Measurements from ENCODE around the gene SERINC3.
"Not testable (repeated sequence)": the region's sequence is repeated elsewhere in the genome, so short reads cannot be mapped to it uniquely, and the experiment has no call there.

Gene SERINC3

DNA sequence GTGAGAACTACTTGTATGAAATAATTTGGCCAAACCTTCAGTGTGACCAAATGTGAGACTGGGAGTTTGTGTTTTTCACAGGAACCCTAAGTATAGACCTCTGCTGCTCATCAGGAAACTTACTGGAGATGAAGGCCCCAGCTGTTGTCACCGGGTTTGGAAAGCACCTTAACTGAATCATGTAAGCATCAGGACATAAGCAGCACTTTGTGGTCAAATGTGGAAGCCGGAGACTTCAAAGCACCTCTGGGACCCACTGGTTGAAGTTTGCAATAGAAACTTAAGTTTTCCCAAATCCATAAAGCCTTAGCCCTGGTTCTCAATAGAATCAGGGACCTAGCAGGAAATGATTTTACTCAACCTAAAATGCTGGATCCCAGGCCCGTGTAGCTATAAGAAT lies 31.9 kb downstream of the SERINC3 start:
- no peak for DNase-seq

DNA sequence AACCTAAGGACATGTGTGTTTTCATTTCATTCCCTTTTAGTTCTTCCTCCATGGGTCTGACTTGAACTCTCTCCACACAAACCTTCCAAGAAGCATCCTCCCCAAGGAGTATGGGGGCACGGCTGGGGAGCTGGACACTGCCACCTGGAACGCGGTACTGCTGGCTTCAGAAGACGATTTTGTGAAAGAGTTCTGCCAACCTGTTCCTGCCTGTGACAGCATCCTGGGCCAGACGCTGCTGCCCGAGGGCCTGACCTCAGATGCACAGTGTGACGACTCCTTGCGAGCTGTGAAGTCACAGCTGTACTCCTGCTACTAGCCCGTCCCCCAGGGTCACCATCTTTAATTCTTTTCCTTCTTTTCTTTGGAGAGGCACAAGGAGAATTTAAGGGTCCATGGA lies 32.6 kb downstream of the SERINC3 start:
- DNase-seq, result no peak

DNA sequence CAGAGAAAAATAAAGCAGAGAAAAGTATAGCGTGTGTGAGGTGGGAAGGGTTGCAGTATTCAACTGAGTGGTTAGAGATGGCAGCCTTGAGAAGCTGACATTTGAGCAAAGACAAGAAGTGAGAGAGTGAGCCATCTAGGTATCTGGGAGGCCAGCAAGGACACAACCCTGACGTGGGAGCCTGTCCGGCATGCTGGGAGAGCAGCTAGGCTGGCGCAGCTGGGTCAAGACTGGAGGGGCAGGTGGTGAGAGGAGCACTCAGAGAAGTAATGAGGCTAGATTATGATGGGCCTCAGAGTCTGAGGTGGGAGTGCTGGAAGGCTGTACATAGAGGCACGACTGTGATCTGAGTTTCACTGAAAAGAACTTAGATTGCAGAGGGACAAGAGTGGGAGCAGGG lies 33.3 kb downstream of the SERINC3 start:
- DNase-seq, result no peak

DNA sequence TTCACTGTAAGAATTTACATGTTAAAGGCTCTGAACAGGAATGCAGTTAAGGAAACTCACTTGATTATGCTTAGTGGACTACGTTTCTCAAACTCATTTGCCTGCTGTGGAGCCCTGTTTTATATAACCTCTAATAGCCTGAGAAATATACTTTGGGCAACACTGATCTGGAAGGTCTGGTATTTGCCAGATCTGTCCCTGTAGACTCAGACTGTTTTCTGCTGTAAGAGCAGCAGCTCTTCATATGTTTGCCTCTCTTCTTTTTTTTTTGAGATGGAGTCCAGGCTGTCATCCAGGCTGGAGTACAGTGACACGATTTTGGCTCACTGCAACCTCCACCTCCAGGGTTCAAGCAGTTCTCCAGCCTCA lies 36.1 kb downstream of the SERINC3 start:
- no peak for DNase-seq

DNA sequence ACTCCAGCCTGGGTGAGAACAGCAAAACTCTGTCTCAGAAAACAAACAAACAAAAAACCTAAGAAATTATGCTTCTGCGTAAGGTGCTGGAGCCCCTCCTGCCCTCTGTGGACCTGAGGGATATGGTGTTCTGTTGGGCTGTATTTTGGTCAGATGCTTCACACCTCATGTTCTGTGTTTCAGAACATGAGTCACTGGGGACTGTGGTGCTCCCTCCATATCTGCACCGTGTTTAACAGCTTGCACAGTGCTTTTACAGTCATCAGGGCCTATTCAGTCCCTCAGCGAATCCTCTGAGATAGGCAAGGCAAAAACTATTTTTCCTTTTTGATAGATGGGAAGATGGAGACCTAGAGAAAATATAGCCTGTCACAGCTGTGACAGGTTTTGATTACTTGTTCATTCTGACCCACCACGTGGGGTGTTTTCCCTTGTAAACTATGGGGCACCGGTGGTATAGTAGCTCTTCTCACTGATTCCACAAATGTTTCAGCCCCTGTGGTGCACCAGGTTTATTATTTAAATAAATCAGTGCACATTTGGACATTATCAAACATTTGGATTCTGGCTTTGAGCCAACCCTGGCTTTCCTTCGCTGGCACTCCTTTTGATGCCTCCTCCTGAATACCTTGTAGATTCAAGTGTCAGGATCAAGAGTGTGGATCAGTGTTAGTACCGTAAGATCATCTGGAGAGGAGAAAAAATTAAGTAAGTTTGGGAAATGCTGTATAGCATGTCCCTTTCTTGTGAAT lies 36.6 kb downstream of the SERINC3 start:
- DNase-seq, result no peak

DNA sequence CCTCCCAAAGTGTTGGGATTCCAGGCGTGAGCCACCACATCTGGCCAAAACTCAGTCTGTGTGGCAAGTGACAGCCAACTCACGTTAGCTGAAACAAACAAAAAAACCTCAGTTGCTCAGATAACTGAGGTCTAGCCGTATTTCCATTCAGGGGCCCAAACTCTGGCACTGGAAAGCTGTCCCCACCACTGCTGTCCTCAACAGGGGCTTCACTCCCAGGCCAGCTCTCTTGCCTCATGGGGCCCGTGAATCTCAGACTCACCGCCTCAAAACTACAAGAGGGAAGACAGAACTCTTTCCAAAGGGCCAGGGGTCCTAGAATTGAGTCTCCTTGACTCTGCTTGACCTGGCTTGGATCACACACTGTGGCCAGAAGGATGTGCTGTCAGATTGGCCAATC lies 38.8 kb downstream of the SERINC3 start:
- no peak for DNase-seq

DNA sequence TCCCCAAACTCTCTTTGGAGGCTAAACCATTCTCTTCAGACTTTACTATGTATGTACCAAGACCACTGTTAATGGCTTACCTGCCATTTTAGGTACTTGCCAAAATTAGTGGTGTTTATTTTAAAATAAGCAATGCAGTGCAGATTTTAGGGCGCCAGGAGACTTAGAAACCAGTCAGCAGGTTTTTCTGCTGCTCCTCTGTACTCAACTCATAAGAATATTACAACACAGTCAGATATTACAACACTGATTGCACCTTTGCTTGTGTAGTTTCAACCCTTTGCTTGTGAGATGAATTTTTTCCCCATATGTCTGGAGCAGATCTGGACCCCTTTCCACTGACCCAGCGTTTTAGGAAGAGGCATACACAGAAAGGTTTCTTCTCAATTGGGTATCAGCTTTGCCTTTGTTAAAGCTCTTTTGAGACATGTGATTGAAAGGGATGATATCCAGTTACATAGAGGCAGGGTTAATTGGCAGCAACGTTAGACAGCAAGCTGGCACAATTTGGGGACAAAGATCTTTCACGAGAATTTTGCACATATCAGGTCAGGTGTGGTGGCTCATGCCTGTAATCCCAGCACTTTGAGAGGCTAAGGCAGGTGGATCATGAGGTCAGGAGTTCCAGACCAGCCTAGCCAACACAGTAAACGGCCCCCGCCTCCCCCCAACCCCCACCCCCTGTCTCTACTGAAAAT lies 40.0 kb downstream of the SERINC3 start:
- no peak for DNase-seq

DNA sequence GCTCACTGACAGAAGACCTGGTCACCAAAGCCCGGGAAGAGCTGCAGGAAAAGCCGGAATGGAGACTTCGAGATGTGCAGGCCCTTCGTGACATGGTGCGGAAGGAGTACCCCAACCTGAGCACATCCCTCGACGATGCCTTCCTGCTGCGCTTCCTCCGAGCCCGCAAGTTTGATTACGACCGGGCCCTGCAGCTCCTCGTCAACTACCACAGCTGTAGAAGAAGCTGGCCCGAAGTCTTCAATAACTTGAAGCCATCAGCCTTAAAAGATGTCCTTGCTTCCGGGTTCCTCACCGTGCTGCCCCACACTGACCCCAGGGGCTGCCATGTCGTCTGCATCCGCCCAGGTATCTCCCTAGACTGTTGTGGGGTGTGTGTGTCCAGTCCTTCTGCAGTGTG lies 41.8 kb downstream of the SERINC3 start:
- no peak for DNase-seq

DNA sequence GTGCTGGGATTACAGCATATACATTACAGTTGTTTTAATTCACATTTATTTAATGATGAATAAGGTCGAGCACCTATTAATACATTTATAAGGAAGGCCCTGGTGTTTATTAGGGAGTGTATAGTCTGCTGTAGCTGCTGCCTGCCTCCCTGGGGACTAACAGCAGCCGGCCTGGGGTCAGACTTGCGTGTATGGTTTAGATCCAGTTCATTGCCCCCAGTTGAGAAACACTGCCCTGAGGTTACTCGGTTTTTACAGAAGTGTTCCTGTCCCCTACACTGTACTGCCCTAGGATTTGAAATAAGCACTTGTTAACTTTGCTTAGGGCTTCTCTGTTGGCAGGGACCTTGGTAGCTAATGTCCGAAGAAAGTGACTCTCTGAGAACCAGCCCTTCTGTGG lies 42.2 kb downstream of the SERINC3 start:
- DNase-seq, result no peak

DNA sequence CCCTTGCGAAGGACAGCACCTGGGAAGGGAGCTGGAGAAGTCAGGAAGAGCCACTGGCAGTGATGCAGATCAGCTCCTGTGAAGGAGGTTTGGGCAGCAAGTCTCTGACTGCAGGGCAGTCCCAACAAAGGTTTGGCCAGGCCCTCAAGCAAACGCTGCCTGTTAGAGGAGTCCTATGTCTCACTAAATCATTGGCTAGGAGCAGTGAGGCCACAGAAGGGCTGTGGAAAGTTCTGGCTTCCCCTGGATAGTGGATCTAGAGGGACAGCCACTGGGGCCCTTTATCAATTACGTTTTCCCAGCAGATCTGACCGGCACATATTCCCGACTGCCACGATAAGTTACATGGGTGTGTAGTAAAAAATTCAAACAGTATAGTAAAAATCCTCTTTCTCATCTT lies 43.7 kb downstream of the SERINC3 start:
- DNase-seq, result no peak

DNA sequence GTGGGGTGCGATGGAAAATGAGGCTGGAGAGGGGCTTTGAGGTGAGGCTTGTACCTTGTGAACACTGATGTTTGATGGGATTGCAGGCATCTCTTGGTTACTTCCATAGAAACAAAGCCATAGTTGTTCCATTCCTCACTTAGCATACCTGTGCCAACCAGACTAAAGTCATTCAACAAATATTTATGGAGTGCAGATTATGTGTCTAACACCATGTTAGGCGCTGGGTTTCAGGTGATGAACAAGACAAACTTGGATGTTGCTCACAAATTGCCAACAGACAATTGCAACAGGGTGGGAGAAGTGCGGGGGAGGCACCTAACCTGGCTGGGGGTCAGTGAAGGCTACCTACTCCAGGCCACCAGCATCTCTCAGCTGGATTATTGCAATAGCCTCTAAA lies 44.7 kb downstream of the SERINC3 start:
- DNase-seq, result no peak

DNA sequence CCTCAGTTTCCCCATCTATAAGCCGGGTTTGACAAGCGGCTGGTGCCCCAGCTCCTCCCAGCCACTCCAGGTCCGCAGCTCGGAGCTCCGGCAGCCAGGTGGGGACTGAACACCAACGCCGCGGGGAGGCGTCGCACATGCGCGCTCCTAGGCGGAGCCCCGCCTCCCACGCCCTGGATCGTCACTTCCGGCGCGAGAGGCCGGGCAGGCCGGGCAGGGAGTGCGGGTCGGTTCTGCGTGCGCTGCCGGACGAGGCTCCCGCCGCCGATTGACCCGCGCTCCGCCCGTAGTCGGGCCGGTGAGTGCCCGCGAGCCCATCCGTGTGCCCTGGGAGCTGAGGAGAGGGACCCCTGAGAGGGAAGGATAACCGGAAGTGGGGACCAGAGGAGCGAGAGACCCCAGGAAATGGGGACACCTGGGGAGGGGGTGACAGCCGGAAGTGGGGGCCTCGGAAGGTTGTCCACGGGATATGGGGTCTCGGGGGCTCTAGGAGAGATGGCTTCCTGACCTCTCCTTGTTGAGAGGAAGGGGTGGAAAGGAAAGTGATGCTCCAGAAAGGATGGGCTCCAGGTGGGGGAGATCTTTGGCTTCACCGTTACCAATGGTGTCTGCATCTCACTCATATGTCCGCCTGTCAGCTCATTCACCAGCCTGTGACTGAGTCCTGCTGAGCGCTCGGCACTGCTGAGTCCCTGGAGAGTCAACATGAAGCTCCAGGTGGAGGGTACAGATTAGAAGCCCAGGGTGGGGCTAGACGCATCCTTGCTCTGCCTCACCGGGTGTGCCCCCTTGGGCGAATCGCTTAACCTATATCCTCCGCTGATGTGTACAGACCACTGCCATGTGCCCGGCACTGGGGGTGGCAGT lies 45.9 kb downstream of the SERINC3 start, which contains the start of gene TTPAL:
TSS of gene TTPAL (plus strand) at position 181 of the 867 bp plus-strand sequence. CDS start 4,126 bp downstream, outside the sequence.
- DNase-seq, result peak; percentile 90

DNA sequence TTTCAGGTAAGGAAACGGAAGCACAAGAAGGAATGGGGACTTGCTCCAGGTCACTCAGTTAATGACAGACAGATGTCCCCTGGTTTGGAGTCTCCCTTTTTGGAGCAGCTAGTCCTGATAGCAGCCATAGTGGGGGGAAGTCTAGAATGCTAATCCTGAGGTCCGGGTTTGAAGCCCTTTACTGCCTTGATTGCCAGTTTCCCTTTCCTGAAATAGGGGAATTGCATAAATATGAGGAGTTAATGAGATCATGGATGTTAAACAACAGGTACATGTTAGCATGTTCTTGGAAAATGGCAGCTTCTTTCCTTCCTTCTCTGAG lies 46.5 kb downstream of the SERINC3 start:
- no peak for DNase-seq

DNA sequence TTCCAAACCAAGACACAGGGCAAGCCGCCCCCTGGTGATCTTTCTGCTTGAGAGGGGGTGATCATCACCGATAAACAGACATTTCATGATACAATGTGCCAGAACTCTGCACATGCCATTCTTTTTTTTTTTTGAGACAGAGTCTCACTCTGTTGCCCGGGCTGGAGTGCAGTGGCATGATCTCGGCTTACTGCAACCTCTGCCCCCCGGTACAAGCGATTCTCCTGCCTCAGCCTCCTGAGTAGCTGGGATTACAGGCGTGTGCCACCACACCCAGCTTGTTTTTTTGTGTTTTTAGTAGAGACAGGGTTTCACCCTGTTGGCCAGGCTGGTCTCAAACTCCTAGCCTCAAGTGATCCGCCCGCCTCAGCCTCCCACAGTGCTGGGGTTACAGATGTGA lies 49.6 kb downstream of the SERINC3 start:
- not testable (repeated sequence) for DNase-seq

DNA sequence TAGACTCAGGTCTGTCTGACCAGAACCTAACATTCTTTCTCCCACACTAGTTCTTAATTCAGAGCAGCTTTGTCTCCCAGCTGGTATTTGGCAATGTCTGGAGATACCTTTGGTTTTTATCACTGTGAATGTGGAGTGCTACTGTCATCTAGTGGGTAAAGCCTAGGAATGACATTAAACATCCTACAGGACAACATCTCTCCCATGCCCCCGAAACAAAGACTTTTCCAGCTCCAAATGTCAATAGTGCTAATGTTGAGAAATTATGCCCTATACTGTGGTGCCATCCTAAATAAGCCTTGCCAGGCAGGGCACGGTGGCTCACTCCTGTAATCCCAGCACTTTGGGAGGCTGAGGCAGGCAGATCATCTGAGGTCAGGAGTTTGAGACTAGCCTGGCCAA lies 50.4 kb downstream of the SERINC3 start:
- DNase-seq, result no peak

DNA sequence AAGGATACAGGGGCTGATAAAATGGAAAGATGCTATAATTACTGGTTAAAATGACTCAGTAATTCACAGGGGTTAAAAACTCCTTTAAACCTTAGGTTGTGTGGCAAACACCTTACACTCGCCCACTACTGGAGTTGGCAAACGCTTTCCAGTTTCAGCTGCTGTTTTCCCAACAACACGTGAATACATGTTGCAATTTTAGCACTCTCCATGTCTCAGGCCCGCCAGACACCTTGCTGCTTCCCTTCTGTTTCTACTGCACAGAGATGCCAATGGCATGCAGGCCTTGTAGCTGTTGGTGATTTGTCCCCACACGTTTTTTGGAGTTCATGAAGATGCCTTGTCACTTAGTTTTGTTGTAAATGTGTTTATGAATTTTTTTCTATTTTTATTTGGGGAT lies 51.5 kb downstream of the SERINC3 start:
- DNase-seq, result no peak

DNA sequence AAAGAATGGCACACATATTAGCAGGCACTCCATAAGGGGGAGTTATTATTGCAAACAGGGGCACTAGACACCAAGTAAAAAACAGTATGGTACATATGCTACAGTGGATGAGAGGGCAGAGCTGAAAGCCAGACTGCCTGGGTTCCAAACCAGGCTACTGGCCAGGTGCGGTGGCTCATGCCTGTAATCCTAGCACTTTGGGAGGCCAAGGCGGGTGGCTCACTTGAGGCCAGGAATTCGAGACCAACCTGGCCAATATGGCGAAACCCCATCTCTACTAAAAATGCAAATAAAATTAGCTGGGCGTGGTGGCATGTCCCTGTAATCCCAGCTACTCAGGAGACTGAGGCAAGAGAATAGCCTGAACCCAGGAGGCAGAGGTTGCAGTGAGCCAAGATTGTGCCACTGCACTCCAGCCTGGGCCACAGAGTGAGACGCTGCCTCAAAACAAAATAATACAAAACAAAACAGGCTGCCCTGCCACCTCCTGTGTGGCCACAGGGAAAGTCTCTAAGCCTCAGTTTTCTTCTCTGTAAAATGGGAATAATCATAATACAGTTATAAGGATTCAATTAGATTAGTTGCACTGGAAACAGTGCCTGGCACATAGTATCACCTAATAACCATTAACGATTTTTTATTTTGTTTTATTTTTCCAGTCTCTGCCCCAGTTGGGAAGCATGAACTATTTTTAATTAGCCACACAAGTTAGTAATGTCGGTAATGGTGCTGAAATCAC lies 53.7 kb downstream of the SERINC3 start:
- no peak for DNase-seq

DNA sequence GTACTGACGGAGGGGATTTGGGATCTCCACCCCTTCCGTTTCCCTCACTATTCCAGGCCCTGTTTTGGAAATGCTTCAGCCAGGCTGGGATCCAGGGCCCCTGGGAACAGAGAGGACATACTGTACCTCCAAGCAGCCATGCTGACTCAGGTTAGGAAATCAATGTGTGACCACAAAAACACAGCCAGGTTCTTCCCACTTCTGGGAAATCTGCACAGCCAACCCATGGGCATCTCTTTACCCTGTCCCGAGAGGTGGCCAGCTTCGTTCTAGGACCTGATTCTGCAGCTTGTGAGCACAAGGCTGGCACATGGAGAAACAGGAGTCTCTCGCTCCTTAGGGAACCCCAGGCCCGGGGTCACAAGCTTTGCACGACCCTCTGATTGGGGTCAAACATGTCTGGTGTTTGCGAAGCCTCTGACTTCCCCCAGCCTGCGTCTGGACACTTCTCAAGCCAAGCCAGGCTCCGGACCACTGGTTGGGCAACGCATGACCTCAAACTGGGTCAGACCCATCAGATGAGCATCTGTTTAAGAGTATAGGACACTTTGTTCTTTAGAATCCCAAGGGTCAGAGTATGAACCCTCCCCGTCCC lies 54.5 kb downstream of the SERINC3 start:
- no peak for DNase-seq

DNA sequence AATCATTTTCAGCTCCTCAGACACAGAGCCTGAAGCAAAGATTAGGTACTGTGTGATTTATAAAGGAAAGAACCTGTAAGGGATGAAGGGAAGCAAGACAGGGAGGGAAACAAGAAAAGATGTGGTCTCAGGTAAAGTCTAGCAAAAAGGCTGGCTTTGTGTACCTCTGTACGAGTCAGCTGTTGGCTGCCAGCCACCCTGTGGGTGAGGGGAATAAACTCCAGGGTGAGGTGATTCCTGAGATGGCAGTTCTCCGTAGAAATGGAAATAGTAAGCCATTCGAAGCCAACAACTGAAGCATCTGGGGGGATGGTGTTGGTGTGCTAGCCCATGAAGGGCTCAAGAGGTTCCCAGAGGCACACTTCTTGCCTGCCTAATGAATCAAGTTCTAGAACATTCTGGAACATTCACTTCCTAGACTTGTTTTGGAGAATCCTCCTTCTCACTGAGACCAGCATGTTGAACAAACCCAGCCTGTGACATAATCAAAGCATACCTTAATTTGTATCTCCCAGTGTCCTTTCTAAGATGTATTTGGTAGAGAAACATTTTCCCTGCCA lies 56.8 kb downstream of the SERINC3 start:
- no peak for DNase-seq

DNA sequence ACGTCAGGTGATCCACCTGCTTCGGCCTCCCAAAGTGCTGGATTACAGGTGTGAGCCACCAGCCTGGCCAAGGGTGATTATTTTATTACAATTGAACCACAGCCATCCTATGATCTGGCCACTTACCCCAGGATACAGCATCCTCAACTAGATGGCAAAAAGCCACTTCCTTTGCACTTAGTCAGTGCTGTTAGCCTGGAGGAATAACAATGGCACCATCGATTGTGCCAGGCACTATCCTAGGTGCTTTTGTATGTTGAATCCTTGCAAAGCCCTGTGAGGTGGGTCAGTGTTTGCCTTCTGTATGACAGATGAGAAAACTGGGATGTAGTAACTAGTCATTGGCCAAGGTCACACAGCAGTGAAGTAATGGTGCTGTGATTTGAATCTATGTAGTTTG lies 57.4 kb downstream of the SERINC3 start:
- DNase-seq, result no peak

DNA sequence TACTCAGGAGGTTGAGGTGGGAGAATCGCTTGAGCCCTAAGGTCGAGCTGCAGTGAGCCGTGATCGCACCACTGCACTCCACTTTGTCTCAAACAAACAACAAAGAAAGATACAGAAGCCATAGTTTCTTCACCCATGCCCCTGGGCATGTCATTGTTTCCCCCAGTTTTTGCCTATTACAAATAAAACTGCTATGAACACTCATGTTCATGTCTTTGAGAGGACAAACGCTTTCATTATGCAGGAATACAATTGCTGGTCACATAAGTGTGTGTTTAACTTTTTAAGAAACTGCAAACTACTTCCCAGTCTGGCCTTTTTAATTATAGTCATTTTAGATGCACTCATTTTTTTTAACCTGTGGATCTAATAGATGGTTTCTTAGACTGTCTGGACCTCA lies 58.4 kb downstream of the SERINC3 start:
- DNase-seq, result no peak

DNA sequence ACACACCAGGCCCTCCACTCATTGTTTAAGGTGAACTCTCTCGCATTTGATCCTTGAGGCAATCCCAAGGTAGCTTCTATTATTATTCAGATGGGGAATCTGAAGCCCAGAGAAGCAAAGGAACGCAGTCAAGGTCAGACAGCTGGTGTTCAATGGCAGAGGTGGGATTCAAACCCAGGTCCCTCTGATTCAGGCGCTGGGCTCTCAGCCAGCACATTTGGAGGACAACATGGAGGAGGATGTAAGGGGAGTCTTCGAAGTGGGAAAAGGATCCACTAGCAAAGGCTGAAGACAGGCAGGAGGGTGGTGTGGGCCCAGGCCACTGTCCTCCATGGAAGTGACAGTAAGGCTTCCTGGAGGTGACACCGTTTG lies 60.1 kb downstream of the SERINC3 start:
- no peak for DNase-seq

Measured in suppressor macrophage treated with lipopolysaccharide for 4 hours (primary cell).